HG02938 (cell line): ENCODE results near the gene GRIK4.
"Not testable (repeated sequence)": the region's sequence is repeated elsewhere in the genome, so short reads cannot be mapped to it uniquely, and the experiment has no call there.

Source experiments
- ATAC-seq: cut with Tn5 transposase; IDR thresholded peaks from one replicate; pipeline ENCODE4 v1.9.1; 2021; ENCODE audit warnings: mild to moderate bottlenecking, moderate library complexity; ENCODE audit not compliant: unreplicated experiment

The GRIK4 gene

GRCh38 chr11:121024989-121025388, 513.4 kb downstream of the GRIK4 start:
- ATAC-seq = no peak

GRCh38 chr11:121029153-121029552, 517.6 kb downstream of the GRIK4 start:
- no peak for ATAC-seq

- no peak for ATAC-seq
Observed at GRCh38 chr11:121029813-121030445, 518.4 kb downstream of the GRIK4 start.

- no peak for ATAC-seq
Observed at GRCh38 chr11:121031167-121031566, 519.6 kb downstream of the GRIK4 start.

- ATAC-seq = not testable (repeated sequence)
Observed at GRCh38 chr11:121031648-121032047, 520.1 kb downstream of the GRIK4 start.

GRCh38 chr11:121032546-121032945, 521.0 kb downstream of the GRIK4 start:
- ATAC-seq = no peak

- no peak for ATAC-seq
Observed at GRCh38 chr11:121033635-121034034, 522.1 kb downstream of the GRIK4 start.

- ATAC-seq = no peak
Observed at GRCh38 chr11:121035169-121035755, 523.7 kb downstream of the GRIK4 start.

GRCh38 chr11:121035780-121036179, 524.2 kb downstream of the GRIK4 start:
- no peak for ATAC-seq

GRCh38 chr11:121037016-121037415, 525.5 kb downstream of the GRIK4 start:
- ATAC-seq = no peak
